IPS-NIHi11 (cell line): ENCODE measurements around the gene IVL.

ENCODE experiments used
- DNase-seq: peaks from one replicate; pipeline ENCODE4 v3.0.0; 2012; ENCODE audit warnings: mixed read lengths, low spot score

The IVL gene, protein sequence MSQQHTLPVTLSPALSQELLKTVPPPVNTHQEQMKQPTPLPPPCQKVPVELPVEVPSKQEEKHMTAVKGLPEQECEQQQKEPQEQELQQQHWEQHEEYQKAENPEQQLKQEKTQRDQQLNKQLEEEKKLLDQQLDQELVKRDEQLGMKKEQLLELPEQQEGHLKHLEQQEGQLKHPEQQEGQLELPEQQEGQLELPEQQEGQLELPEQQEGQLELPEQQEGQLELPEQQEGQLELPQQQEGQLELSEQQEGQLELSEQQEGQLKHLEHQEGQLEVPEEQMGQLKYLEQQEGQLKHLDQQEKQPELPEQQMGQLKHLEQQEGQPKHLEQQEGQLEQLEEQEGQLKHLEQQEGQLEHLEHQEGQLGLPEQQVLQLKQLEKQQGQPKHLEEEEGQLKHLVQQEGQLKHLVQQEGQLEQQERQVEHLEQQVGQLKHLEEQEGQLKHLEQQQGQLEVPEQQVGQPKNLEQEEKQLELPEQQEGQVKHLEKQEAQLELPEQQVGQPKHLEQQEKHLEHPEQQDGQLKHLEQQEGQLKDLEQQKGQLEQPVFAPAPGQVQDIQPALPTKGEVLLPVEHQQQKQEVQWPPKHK

GRCh38 chr1:152907686-152908601, at the start of gene IVL:
TSS of gene IVL (plus strand) at chr1:152908546. CDS start at chr1:152909798, 1,252 bp downstream.
- DNase-seq, result no peak

DNA sequence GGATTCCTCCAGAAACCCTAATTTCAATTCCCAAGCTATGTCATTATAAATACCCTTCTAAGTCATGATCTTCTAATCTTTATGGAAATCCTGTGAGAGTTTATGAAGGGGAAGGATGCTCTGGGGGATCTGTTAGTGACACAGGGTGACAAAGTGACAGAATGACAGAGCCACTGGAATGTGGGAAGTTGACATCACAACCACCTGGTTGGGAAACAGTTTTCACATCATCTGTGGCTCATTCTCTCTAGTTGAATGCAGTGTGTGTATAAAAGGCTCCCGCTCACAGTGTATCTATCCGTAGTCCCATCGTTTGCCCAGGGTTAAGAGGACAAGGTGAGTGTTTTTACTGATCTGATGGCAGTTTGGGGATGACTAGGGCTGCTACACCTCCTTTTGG, 48.6 kb upstream of the IVL start, which contains the start of gene LCE7A:
TSS of gene LCE7A (plus strand) at position 301 of the 400 bp plus-strand sequence. CDS start 702 bp downstream, outside the sequence.
- DNase-seq, result no peak

DNA sequence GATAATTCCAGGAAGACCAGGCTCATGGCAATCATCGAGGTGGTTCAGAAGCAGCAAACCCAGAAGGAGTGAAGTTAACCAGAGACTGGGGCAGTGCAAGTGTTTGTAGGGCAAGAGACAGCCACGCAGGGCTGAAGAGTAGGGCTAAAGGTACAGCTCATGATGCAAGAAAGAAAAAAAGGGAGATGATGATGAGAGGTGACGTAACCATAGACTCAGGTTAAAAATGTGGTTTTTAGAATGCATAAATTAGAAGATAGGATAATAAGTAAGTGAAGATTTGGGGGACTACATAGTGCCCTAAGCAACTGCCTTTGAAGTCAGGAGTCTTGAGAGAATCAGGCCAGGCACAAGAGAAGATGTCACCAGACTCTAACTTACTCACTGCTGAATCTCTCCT, 48.2 kb upstream of the IVL start:
- no peak for DNase-seq

- DNase-seq, result no peak
Measured at GRCh38 chr1:152861374-152861773, 47.0 kb upstream of the IVL start.

DNA sequence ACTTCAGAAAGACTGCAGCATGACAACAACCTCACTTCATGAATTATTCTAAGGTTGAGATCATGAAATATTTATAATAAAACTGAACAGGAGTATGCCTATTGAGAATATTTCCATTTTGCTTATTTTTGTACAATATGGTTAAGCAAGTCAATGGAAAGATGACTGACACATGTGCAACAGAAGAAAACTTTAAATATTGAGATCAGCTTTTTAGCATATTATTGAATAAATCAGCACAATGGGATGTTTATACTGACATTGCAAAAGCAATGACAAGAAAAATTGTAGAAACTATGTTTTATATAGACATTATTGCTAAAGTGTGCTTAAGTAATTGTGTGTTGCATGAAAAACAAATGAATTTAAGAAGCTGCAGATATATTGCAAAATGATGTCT, 43.9 kb upstream of the IVL start:
- no peak for DNase-seq

DNA sequence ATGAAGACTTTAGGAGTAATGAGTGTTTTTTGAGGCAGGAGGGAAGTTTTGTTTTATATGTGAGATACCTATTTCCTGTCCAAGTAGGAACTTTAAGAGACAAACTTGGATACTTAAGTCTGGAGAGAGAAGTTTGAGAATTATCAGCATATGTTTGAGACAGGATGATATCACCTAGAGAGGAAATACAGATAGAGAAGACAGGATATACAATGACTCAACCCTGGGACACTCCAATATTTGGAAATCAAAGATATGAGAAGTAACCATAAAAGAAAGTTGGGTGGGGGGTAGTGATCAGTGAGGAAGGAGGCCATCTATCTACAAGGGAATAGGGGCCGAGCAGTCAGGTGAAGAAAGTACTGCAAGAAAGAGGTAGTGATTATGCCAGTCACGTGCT, 42.0 kb upstream of the IVL start:
- no peak for DNase-seq

- peak; percentile 77 for DNase-seq
Measured at GRCh38 chr1:152869808-152870419, 38.4 kb upstream of the IVL start.

GRCh38 chr1:152870831-152871730, 37.3 kb upstream of the IVL start:
- peak; percentile 19 for DNase-seq

DNA sequence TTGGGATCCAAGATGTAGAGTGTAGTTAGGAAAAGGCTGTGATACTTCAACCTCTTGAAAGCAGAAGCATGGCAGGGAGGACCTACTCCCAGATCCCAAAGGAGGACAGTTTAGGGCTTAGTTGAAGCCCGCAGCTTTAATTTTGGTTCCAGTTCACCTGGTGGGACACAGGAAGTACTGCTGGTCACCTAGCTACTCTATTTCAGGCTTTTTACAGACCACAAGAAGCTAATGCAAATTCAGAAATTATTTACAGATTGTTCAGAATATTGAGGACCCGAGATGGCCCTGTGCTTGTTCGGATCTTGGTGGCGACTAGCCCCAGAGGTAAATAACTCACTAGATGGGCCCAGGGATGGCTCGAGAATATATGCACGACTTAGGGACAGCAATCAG, 36.6 kb upstream of the IVL start:
- DNase-seq, result no peak

DNA sequence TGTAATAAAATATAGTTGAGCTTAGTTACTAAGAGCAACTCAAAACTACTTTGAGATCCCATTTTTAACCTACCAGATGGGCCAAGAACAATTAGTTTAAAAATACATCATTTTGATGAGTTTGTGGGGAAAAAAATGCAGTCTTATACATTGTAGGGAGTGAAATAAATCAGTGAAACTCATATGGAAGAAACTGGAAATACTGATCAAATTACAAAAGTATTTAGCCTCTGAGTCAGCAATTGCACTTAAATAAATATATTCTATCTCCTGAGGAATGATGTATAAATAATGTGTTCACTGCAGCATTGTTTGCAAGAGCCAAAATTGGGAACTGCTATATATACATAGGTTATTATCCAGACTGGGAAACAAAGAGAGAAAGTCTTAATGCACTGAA, 34.9 kb upstream of the IVL start:
- no peak for DNase-seq

GRCh38 chr1:152876827-152877226, 31.5 kb upstream of the IVL start:
- no peak for DNase-seq

DNA sequence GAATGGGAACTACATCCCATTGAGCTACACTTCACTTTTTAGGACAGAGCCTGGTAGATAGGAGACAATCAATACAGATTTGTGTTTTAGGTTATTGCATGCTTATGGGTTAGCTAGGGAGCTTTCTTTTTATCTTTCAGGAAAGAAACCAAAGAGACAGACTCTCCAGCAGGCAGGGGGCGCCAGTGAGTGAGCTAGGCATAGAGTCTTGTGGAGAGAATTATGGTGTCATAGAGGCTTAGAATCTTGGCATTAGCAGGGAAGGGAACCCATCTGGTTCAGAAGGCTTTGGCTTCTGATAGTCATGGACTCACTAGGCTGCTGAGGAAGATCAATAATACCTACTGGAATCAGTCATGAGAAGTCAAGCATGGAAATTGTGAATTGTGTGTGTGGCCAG, 30.3 kb upstream of the IVL start, which contains the start of gene SMCP:
TSS of gene SMCP (plus strand) at position 281 of the 400 bp plus-strand sequence. CDS start 6,101 bp downstream, outside the sequence.
- DNase-seq, result peak; percentile 5

DNA sequence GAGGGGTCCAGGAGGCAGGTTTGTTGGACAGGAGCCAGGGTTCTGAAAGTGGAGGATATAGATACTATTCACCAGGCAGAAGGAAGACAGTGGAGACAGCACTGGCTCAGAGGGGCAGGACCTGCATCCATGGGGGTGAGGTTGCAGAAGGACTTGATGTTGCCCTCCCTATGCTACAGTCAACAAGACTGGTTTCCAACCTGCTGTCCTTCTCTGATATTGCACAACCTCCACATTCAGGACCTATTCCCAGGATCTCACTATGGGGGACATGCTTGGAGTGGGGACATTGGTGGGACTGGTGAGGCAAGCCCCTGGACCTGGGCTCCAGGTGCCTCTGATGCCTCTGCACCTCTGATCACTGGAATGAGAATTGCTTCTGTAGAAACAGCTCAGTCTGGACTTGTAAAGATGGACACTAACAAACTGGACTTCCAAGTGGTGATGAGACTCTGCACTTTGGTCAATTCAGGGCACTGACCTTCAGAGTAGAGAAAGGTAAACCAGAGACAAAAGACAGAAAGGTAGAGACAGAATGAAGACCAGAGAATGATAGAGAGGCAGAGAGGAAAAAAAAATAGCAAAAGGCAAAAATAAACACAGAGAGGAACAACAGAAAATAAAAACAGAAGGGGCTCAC, 28.7 kb upstream of the IVL start:
- DNase-seq, result no peak

- no peak for DNase-seq
Measured at GRCh38 chr1:152880316-152880715, 28.0 kb upstream of the IVL start.

DNA sequence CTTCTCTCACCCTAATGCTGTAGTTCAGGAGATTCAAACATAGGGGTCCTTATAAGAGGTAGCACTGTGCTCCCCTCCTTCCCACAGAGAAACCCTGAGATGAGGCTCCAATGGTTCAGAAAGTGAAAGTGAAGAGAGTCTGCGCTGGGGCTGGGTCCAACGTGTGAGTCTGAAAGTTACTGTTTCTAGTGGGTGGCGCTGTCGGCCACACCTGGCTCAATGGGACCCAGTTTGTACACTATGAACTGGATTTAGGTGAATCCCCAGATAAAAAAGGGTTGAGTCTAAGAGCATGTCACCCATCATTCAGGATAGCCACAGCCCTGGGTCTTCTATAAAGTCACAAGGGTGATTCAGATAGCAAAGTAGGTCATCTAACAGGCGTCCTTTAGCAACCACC, 27.4 kb upstream of the IVL start:
- no peak for DNase-seq

- no peak for DNase-seq
Measured at GRCh38 chr1:152884085-152884484, 24.3 kb upstream of the IVL start.

DNA sequence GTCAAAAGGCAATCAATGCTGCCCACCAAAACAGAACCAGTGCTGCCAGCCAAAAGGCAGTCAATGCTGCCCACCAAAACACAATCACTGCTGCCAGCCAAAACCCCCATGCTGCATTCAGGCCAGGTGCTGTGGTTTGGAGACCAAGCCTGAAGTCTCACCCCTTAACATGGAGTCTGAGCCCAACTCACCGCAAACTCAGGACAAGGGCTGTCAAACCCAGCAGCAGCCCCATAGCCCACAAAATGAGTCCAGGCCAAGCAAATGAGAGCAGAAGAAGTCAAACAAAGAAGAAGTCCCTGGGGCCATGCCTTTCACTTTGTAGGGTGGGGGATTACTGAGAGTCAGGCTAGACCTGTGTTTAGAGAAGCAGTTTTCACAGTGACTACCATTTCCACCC, 23.8 kb upstream of the IVL start:
- no peak for DNase-seq

DNA sequence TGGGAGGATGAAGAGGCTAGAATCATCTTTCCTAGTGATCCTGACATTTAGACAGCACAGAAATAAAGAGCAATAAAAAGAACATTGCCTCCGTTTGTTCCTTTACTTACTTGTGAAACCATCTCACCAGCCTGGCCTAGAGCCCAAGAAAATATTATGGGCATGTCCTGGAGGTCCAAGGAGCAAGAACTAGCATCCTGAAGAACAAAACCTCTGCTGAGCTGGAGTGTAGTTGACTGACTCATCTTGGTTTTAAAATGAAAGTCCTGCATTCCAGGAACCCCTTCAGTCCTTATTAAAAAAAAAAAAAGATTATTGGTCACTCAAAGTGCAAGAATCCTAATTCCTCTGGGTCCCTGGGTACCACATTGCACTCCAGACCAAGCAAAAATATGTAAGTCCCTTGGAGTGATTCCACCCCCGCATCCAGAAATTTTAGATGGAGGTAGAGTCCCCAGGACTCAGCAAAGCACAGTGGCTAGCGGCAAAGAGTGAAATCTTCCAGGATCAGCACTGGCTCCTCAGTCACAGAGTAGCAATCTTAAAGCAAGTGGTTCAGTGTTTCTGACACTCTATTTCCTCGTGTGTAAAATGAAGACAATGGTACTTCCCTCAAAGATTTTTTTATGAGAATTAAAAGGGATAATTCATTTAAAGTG, 23.3 kb upstream of the IVL start:
- DNase-seq, result no peak

DNA sequence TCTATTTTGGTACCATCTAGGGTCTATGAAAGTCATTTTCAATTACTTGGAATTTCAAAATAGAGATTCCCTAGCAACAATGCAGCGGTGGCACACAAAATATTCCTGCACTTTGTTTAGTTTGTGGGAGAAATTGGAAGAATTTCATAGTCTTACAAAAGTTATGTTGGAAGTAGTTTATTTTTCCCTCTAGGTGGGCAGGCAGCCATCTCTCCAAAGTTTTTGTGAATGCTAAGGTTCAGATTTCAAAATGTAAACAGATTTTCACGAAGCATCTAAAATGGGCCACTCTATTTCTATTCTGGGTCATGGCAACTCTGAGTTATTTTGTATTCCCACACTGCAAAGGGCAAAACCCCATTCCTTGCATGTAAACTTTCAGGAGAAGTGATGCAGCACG, 22.3 kb upstream of the IVL start:
- no peak for DNase-seq
